ENCODE measurements around the gene IL20.

DNA sequence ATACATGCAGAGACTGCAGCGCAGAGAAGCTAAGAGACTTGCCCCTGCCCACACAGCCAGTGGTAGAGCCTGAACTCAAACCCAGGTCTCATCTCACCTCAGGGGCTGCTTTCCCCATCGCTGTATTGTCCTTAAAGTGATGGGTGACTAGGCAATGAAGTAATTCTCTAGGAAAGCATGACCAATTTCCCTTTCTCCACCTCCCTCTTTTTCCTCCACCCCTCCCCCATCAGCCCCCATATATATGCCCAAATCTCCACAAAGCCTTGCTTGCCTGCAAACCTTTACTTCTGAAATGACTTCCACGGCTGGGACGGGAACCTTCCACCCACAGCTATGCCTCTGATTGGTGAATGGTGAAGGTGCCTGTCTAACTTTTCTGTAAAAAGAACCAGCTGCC is 31.8 kb downstream of the IL20 start, which contains the start of gene IL24:
- TF ChIP-seq CTCF (IDR thresholded peaks at IDR 0.05) (no peak), POLR2A (IDR thresholded peaks at IDR 0.05) (no peak)
